ENCODE measurements around the gene MYO15B. TPM values are rescaled to one million over a fixed set of nuclear protein-coding genes. Genes with fewer than 3 reads are reported as not detected.

The MYO15B gene
- total and polyA plus RNA-seq, 2 of the 13 experiments (the other 11 are each of a cell fraction or from before 2014, with no cell fraction given), result 2.8 to 8.1 TPM

GRCh38 chr17:75549246-75550138 lies 38.1 kb upstream of the MYO15B start (continued):
- TF ChIP-seq HCFC1 (IDR thresholded peaks at IDR 0.05; ENCODE audit: low read depth, low read length) (no peak), SOX13 (IDR thresholded peaks at IDR 0.05) (no peak; the same call in 1 of the 2 replicates), SOX13 (CRISPR knock-in tag; conservative IDR thresholded peaks at IDR 0.05 in 1 of 2, IDR thresholded peaks at IDR 0.05 in 1 of 2) (peak in 1 of 2 experiments; percentile 70; a peak in 2 of 4 replicates), ZNF564 (CRISPR knock-in tag; IDR thresholded peaks at IDR 0.05) (no peak; the same call in 1 of the 2 replicates), ATF2 (CRISPR knock-in tag; IDR thresholded peaks at IDR 0.05) (peak; percentile 37; the same call in 1 of the 2 replicates), ATM (IDR thresholded peaks at IDR 0.05; ENCODE audit: borderline replicate concordance) (no peak), CCAR2 (optimal IDR thresholded peaks at IDR 0.05; ENCODE audit: low read depth, low read length) (no peak), ZEB1 (IDR thresholded peaks at IDR 0.05; ENCODE audit: insufficient replicate concordance, low read depth) (peak; percentile 99), GLMP (CRISPR knock-in tag; IDR thresholded peaks at IDR 0.05; ENCODE audit: borderline replicate concordance) (no peak), ZNF784 (CRISPR knock-in tag; IDR thresholded peaks at IDR 0.05; ENCODE audit: borderline replicate concordance) (peak; percentile 83; the same call in 1 of the 2 replicates), ELF1 (CRISPR knock-in tag; IDR thresholded peaks at IDR 0.05) (peak; percentile 69), BCLAF1 (IDR thresholded peaks at IDR 0.05) (no peak), CENPBD1 (CRISPR knock-in tag; IDR thresholded peaks at IDR 0.05; ENCODE audit: borderline replicate concordance, low read depth) (no peak; the same call in 1 of the 2 replicates), RAD21 (CRISPR knock-in tag; IDR thresholded peaks at IDR 0.05) (0 out of 2 replicates have a peak, but pooled peaks have one; percentile 13), REL (CRISPR knock-in tag; conservative IDR thresholded peaks at IDR 0.05) (no peak), PRMT3 (CRISPR knock-in tag; IDR thresholded peaks at IDR 0.05; ENCODE audit: borderline replicate concordance, low read depth) (no peak), REPIN1 (CRISPR knock-in tag; IDR thresholded peaks at IDR 0.05; ENCODE audit: borderline replicate concordance, low read depth) (peak; percentile 74)

Measured in HepG2 (cell line).